Type B pancreatic cell (in vitro differentiated cells): ENCODE results near the gene VEPH1. TPM values are rescaled to one million over a fixed set of nuclear protein-coding genes. Genes with fewer than 3 reads are reported as not detected.

Source experiments
- DNase-seq: peaks from one replicate; pipeline ENCODE4 v3.0.0; 2021; ENCODE audit warnings: mixed read lengths; ENCODE audit not compliant: unreplicated experiment; ENCODE audit errors: extremely low spot score
- H3K27ac Mint-ChIP-seq: 2 replicates; pipeline ENCODE4 v1.8.0; 2021; ENCODE audit warnings: mild to moderate bottlenecking, mixed read lengths
- H3K27me3 Mint-ChIP-seq: 2 replicates; pipeline ENCODE4 v1.8.0; 2021; ENCODE audit warnings: mixed read lengths
- H3K36me3 Mint-ChIP-seq: 2 replicates; pipeline ENCODE4 v1.8.0; 2021; ENCODE audit warnings: mixed read lengths
- H3K4me1 Mint-ChIP-seq: one replicate; pipeline ENCODE4 v1.8.0; 2021; ENCODE audit warnings: mixed read lengths; ENCODE audit not compliant: unreplicated experiment
- H3K4me3 Mint-ChIP-seq: 2 replicates; pipeline ENCODE4 v1.8.0; 2021; ENCODE audit warnings: mild to moderate bottlenecking, mixed read lengths
- H3K9me3 Mint-ChIP-seq: 2 replicates; pipeline ENCODE4 v1.8.0; 2021; ENCODE audit warnings: mixed read lengths
- total RNA-seq: library from RNA; stranded (reverse); gene quantifications from 2 replicates; pipeline ENCODE4 v1.2.1, GENCODE V29; 2021; ENCODE audit warnings: low replicate concordance
- TF ChIP-seq, protein P1 (sequence below): fragments of 200-600 bp; sonication (generic); conservative IDR thresholded peaks from 2 replicates; pipeline ENCODE4 v1.5.0; 2021; ENCODE audit warnings: antibody characterized with exemption, mild to moderate bottlenecking

VEPH1 gene
- total RNA-seq, 1 donor from 2014 or later: 5.9 TPM

DNA sequence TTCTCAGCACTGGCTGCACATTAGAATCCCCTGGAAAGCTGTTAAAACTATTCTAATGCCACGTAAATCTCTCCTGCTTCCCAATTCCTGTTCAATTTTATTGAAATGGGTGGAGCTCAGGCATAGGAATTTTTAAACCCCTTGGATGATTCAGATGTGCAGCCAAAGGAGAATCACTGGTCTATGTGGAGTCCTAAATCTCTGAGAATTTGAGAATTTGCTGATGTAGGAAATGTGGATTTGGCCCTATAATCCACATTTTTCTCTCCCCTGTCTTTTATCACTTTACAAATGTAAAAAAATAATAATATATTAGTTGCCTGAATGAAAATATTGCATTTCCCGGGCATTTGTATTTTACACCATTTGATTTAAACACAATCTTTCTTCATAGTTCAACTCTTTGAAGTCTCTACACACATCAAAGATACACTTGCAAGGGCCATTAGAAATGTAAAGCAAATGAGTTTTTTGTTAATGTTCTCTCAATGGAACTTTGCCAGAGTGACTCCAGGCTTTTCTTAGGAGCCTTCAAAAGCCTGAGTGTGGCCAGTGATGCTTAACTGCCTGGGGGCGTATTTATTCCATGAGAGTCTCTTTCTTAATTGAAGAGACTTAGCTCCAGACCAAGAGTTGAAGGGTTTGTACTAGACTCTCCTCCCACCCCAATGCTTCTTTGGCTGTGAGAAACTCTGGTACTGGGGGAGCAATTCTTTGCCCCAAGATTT, 115.3 kb downstream of the VEPH1 start:
- H3K27me3 Mint-ChIP-seq: no peaks in the 10 kb centered on the region
- peaks cover 6% of the 10 kb centered on the region for H3K36me3 Mint-ChIP-seq
- no peak for DNase-seq
- TF ChIP-seq, protein P1, sequence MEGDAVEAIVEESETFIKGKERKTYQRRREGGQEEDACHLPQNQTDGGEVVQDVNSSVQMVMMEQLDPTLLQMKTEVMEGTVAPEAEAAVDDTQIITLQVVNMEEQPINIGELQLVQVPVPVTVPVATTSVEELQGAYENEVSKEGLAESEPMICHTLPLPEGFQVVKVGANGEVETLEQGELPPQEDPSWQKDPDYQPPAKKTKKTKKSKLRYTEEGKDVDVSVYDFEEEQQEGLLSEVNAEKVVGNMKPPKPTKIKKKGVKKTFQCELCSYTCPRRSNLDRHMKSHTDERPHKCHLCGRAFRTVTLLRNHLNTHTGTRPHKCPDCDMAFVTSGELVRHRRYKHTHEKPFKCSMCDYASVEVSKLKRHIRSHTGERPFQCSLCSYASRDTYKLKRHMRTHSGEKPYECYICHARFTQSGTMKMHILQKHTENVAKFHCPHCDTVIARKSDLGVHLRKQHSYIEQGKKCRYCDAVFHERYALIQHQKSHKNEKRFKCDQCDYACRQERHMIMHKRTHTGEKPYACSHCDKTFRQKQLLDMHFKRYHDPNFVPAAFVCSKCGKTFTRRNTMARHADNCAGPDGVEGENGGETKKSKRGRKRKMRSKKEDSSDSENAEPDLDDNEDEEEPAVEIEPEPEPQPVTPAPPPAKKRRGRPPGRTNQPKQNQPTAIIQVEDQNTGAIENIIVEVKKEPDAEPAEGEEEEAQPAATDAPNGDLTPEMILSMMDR: no peak
- H3K9me3 Mint-ChIP-seq: peaks cover 7% of the 10 kb centered on the region
- no peak overlapping the region for H3K27ac Mint-ChIP-seq
- no peak overlapping the region for H3K4me3 Mint-ChIP-seq
- H3K4me1 Mint-ChIP-seq: no peaks in the 10 kb centered on the region

DNA sequence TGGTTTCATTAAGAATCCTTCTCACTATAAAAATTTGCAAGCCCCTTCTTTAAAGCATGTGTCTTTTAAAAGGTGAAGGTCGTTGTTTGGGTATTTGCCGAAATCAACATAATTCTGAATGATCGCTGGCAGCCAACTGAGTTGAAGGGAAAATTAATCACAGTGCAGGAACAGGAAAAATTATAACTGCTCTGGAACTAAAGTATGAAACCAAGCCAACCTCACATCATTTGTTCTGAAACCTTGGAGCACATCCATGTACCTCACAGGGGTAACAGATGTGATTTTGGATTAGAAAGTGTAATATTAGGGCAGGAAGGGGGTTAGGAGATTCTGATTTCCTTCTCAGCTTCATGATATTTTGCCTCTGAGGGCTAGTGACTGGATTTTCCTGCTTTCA, 118.7 kb downstream of the VEPH1 start:
- Mint-ChIP-seq H3K4me1 (peaks cover 9% of the 10 kb centered on the region), H3K27ac (no peak overlapping the region), H3K9me3 (no peaks in the 10 kb centered on the region), H3K4me3 (no peak overlapping the region), H3K36me3 (no peaks in the 10 kb centered on the region), H3K27me3 (no peaks in the 10 kb centered on the region)
- TF ChIP-seq, protein P1: no peak
- no peak for DNase-seq

DNA sequence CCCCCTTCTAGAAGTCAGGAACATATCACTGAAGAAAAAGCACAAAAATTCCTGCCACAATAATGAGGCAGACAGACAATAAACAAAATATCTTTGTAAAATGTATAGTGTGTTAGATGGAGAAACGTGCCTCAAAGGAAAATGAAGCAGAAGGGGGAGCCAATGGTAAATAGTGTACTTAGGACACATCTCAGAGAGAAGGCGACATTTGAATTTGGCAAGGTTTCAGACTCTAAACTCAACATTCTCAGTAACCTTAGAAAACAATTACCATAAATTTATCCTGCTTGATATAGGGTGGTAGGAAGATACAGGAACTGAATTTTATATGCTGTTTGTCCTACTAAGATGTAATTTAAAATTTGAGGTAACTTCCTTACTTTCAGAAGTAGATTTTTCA, 119.2 kb downstream of the VEPH1 start:
- Mint-ChIP-seq H3K27me3 (no peaks in the 10 kb centered on the region), H3K27ac (no peak overlapping the region), H3K4me3 (no peak overlapping the region), H3K9me3 (no peaks in the 10 kb centered on the region), H3K4me1 (peaks cover 9% of the 10 kb centered on the region), H3K36me3 (no peaks in the 10 kb centered on the region)
- TF ChIP-seq, protein P1: no peak
- no peak for DNase-seq

DNA sequence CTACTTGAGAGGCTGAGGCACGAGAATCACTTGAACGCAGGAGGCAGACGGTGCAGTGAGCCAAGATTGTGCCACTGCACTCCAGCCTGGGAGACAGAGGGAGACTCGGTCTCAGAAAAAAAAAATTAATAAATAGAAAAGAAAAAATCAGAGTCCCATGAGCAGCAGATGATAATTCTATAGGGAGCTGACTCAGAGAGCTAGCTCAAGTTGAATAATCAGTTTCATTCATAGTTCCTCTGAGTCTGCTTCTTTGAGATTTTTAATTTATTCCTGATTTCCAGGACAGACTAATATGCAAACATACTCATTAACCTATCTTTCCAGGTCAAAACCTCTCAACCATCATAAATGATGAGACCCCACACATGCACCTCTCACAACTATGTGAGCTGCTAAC, 121.6 kb downstream of the VEPH1 start:
- Mint-ChIP-seq H3K27ac (no peak overlapping the region), H3K36me3 (no peaks in the 10 kb centered on the region), H3K27me3 (no peaks in the 10 kb centered on the region), H3K4me3 (no peak overlapping the region), H3K4me1 (peaks cover 14% of the 10 kb centered on the region), H3K9me3 (no peaks in the 10 kb centered on the region)
- no peak for DNase-seq
- TF ChIP-seq, protein P1: no peak

DNA sequence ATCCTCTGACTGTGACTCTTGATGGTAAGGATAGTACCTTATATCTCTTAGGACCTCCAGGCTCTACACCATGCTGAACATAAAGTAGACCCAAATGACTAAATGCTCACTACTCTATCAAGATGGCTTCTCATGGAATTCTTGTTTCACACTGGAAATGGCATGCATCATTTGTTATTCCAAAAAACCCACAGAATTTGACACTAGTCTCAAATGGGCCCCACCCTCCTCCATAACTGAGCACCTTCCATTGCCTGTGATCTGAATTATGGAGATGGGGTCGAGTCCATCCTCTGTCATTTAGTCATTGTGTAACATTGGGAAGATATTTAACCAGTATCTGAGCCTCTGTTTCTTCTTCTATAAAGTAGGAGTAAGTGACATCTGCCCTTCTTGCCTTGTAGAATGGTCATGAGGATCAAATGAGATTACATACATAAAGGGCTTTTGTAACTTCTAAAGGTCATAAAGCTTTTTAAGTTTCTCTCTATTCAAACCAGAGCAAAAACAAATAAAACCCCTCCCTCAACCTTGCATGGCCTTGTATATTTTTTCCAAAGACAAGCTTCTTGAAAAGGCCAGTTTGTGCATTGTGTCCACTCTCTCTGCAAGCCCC, 123.6 kb downstream of the VEPH1 start:
- DNase-seq: no peak
- TF ChIP-seq, protein P1: no peak
- H3K4me3 Mint-ChIP-seq: no peak overlapping the region

More for the DNA sequence above, 123.6 kb downstream of the VEPH1 start:
- Mint-ChIP-seq H3K27ac (no peak overlapping the region), H3K4me1 (peaks cover 29% of the 10 kb centered on the region), H3K27me3 (no peaks in the 10 kb centered on the region), H3K9me3 (peaks cover 3% of the 10 kb centered on the region), H3K36me3 (no peaks in the 10 kb centered on the region)
